Measurements from ENCODE around the gene DHRS1. TPM values are rescaled to one million over a fixed set of nuclear protein-coding genes. Genes with fewer than 3 reads are reported as not detected.

DHRS1 gene
- total RNA-seq, 1 donor from 2014 or later = 26.5 TPM

GRCh38 chr14:24252289-24253124, 47.1 kb downstream of the DHRS1 start:
- H3K4me2 ChIP-seq (ENCODE audit: low read length) = no peak overlapping the region
- Mint-ChIP-seq H3K4me1 (ENCODE audit: low read depth, unreplicated experiment) (peaks cover 24% of the 10 kb centered on the region), H3K27ac (ENCODE audit: unreplicated experiment) (no peak overlapping the region)

GRCh38 chr14:24251880-24252288, 47.7 kb downstream of the DHRS1 start:
- peaks cover 26% of the 10 kb centered on the region for H3K36me3 Mint-ChIP-seq (ENCODE audit: low read depth, unreplicated experiment)
- no peak overlapping the region for H3K27ac ChIP-seq (ENCODE audit: low read depth, low read length)
- H3K4me3 ChIP-seq (ENCODE audit: insufficient read depth, low read depth, low read length) = no peak overlapping the region
- TF ChIP-seq EZH2 (IDR thresholded peaks at IDR 0.05; ENCODE audit: insufficient read depth, low read length) (no peak), CTCF (IDR thresholded peaks at IDR 0.05; ENCODE audit: insufficient read depth, low read depth, low read length) (no peak)
- H3K79me2 ChIP-seq (ENCODE audit: insufficient read depth, low read length) = no peaks in the 10 kb centered on the region
- no peaks in the 10 kb centered on the region for H3K27me3 ChIP-seq (ENCODE audit: insufficient read depth, low read length)
- H3K36me3 ChIP-seq (ENCODE audit: insufficient read depth, low read length) = no peaks in the 10 kb centered on the region
- H3K4me3 Mint-ChIP-seq (ENCODE audit: unreplicated experiment) = no peak overlapping the region
- peaks cover 22% of the 10 kb centered on the region for H3K4me1 Mint-ChIP-seq (ENCODE audit: low read depth, unreplicated experiment)
- H3K9me3 Mint-ChIP-seq (ENCODE audit: unreplicated experiment) = no peaks in the 10 kb centered on the region
- peak overlapping the region; percentile 9 for H3K27ac Mint-ChIP-seq (ENCODE audit: unreplicated experiment)
- DNase-seq (ENCODE audit: low read depth) (peak; percentile 47), FAIRE-seq (no peak)
- H3K9ac ChIP-seq (ENCODE audit: low read length) = peak overlapping the region; percentile 8
- H2AFZ ChIP-seq (ENCODE audit: low read depth, low read length) = no peak overlapping the region
- peaks cover under 1% of the 10 kb centered on the region for H3K27me3 Mint-ChIP-seq (ENCODE audit: low read depth, unreplicated experiment)
- H3K9me3 ChIP-seq (ENCODE audit: insufficient read depth, low read depth, low read length) = no peaks in the 10 kb centered on the region
- peaks cover 11% of the 10 kb centered on the region for H3K4me1 ChIP-seq (ENCODE audit: insufficient read depth, low read length)
- no peaks in the 10 kb centered on the region for H4K20me1 ChIP-seq (ENCODE audit: insufficient read depth, low read length)
- H3K4me2 ChIP-seq (ENCODE audit: low read length) = no peak overlapping the region

More at GRCh38 chr14:24252289-24253124, 47.1 kb downstream of the DHRS1 start:
- DNase-seq (ENCODE audit: low read depth) (no peak), FAIRE-seq (no peak)
- Histone ChIP-seq H3K36me3 (ENCODE audit: insufficient read depth, low read length) (no peaks in the 10 kb centered on the region), H3K4me3 (ENCODE audit: insufficient read depth, low read depth, low read length) (no peak overlapping the region), H3K9me3 (ENCODE audit: insufficient read depth, low read depth, low read length) (no peaks in the 10 kb centered on the region), H4K20me1 (ENCODE audit: insufficient read depth, low read length) (no peaks in the 10 kb centered on the region), H3K79me2 (ENCODE audit: insufficient read depth, low read length) (no peaks in the 10 kb centered on the region), H3K4me1 (ENCODE audit: insufficient read depth, low read length) (peaks cover 11% of the 10 kb centered on the region), H3K27ac (ENCODE audit: low read depth, low read length) (no peak overlapping the region), H2AFZ (ENCODE audit: low read depth, low read length) (no peak overlapping the region), H3K27me3 (ENCODE audit: insufficient read depth, low read length) (no peaks in the 10 kb centered on the region), H3K9ac (ENCODE audit: low read length) (no peak overlapping the region)
- peaks cover 28% of the 10 kb centered on the region for H3K36me3 Mint-ChIP-seq (ENCODE audit: low read depth, unreplicated experiment)
- H3K4me3 Mint-ChIP-seq (ENCODE audit: unreplicated experiment) = no peak overlapping the region
- TF ChIP-seq CTCF (IDR thresholded peaks at IDR 0.05; ENCODE audit: insufficient read depth, low read depth, low read length) = no peak
- no peak for TF ChIP-seq EZH2 (IDR thresholded peaks at IDR 0.05; ENCODE audit: insufficient read depth, low read length)
- H3K9me3 Mint-ChIP-seq (ENCODE audit: unreplicated experiment) = no peaks in the 10 kb centered on the region
- H3K27me3 Mint-ChIP-seq (ENCODE audit: low read depth, unreplicated experiment) = peaks cover 4% of the 10 kb centered on the region

- TF ChIP-seq EZH2 (IDR thresholded peaks at IDR 0.05; ENCODE audit: insufficient read depth, low read length) (no peak), CTCF (IDR thresholded peaks at IDR 0.05; ENCODE audit: insufficient read depth, low read depth, low read length) (no peak)
- peak overlapping the region; percentile 15 for H3K27ac Mint-ChIP-seq (ENCODE audit: unreplicated experiment)
Measured at GRCh38 chr14:24250354-24250753, 49.2 kb downstream of the DHRS1 start.

More at GRCh38 chr14:24250354-24250753, 49.2 kb downstream of the DHRS1 start:
- H3K4me3 ChIP-seq (ENCODE audit: insufficient read depth, low read depth, low read length) = no peak overlapping the region
- peaks cover 11% of the 10 kb centered on the region for H3K4me1 ChIP-seq (ENCODE audit: insufficient read depth, low read length)
- FAIRE-seq (no peak), DNase-seq (ENCODE audit: low read depth) (no peak)
- peaks cover 22% of the 10 kb centered on the region for H3K4me1 Mint-ChIP-seq (ENCODE audit: low read depth, unreplicated experiment)
- no peak overlapping the region for H3K4me3 Mint-ChIP-seq (ENCODE audit: unreplicated experiment)
- no peaks in the 10 kb centered on the region for H3K9me3 Mint-ChIP-seq (ENCODE audit: unreplicated experiment)
- no peak overlapping the region for H3K4me2 ChIP-seq (ENCODE audit: low read length)
- H3K9ac ChIP-seq (ENCODE audit: low read length) = no peak overlapping the region
- no peaks in the 10 kb centered on the region for H4K20me1 ChIP-seq (ENCODE audit: insufficient read depth, low read length)
- H3K36me3 Mint-ChIP-seq (ENCODE audit: low read depth, unreplicated experiment) = peaks cover 24% of the 10 kb centered on the region
- no peaks in the 10 kb centered on the region for H3K27me3 Mint-ChIP-seq (ENCODE audit: low read depth, unreplicated experiment)
- H3K79me2 ChIP-seq (ENCODE audit: insufficient read depth, low read length) = no peaks in the 10 kb centered on the region
- no peak overlapping the region for H3K27ac ChIP-seq (ENCODE audit: low read depth, low read length)
- H2AFZ ChIP-seq (ENCODE audit: low read depth, low read length) = no peak overlapping the region
- H3K36me3 ChIP-seq (ENCODE audit: insufficient read depth, low read length) = no peaks in the 10 kb centered on the region
- no peaks in the 10 kb centered on the region for H3K9me3 ChIP-seq (ENCODE audit: insufficient read depth, low read depth, low read length)
- no peaks in the 10 kb centered on the region for H3K27me3 ChIP-seq (ENCODE audit: insufficient read depth, low read length)

Measured in astrocyte (in vitro differentiated cells and primary cell).